ENCODE results near the gene TDP1. TPM values are rescaled to one million over a fixed set of nuclear protein-coding genes. Genes with fewer than 3 reads are reported as not detected.
A peak's percentile ranks its signal among the peaks of the same experiment; 100 is the strongest.

TDP1 gene
- total RNA-seq, 4 donors from 2014 or later: 7.5 to 9.7 (median 8.4) TPM

- peaks cover 6 to 13% (median 8%) of the 10 kb centered on the region in 4 donors for H3K4me1 ChIP-seq
- no peaks in the 10 kb centered on the region for H3K9me3 ChIP-seq
- TF ChIP-seq EP300 (IDR thresholded peaks at IDR 0.05) (no peak), CTCF (IDR thresholded peaks at IDR 0.05) (no peak), POLR2A (IDR thresholded peaks at IDR 0.05; ENCODE audit: low read depth) (no peak), POLR2AphosphoS5 (IDR thresholded peaks at IDR 0.05) (no peak)
- intact Hi-C loops (cut with DNase I): no loop called here
- H3K27ac ChIP-seq (replicated peaks in 1 of 4): no peak overlapping the region
- peak; percentile 29 for DNase-seq (ENCODE audit: extremely low spot score)
- H3K4me3 ChIP-seq: no peak overlapping the region
- peaks cover 0 to 5% (median 0%) of the 10 kb centered on the region in 4 donors for H3K27me3 ChIP-seq
- H3K36me3 ChIP-seq: no peaks in the 10 kb centered on the region
- WGBS: 79% methylated on average over 2 of the region's 2 CpGs
These were observed 138.3 kb downstream of the TDP1 start for GRCh38 chr14:90093942-90094595.

Other genes with a start within 250 kb of the TDP1 start
- 10 to 100 TPM in 1 of 4 donors, 1 to 10 TPM in 3; 3.1 to 15.0 (median 6.1) TPM for gene EFCAB11, start 1.2 kb upstream of the TDP1 start, total RNA-seq
- gene KCNK13, start 106.1 kb downstream of the TDP1 start, total RNA-seq: under 1 TPM; 0.19 to 0.42 (median 0.28) TPM

All from esophagus muscularis mucosa (tissue), 4 donors.